SIG-M5 (cell line): ENCODE results near the gene KANSL1.
"Not testable (repeated sequence)": the region's sequence is repeated elsewhere in the genome, so short reads cannot be mapped to it uniquely, and the experiment has no call there.

Source experiments
- DNase-seq: peaks from one replicate; lab custom pipeline; 2025; lab: John Stamatoyannopoulos, UW

Gene KANSL1

GRCh38 chr17:46035112-46035818 is 158.0 kb downstream of the KANSL1 start:
- no peak for DNase-seq

- no peak for DNase-seq
Measured at GRCh38 chr17:46033392-46033791, 159.8 kb downstream of the KANSL1 start.

GRCh38 chr17:46032909-46033308 is 160.3 kb downstream of the KANSL1 start:
- no peak for DNase-seq

- DNase-seq, result no peak
Measured at GRCh38 chr17:46031920-46032319, 161.3 kb downstream of the KANSL1 start.

GRCh38 chr17:46031440-46031839 is 161.8 kb downstream of the KANSL1 start:
- DNase-seq, result no peak

GRCh38 chr17:46030752-46031151 is 162.5 kb downstream of the KANSL1 start:
- no peak for DNase-seq

- no peak for DNase-seq
Measured at GRCh38 chr17:46029627-46030026, 163.6 kb downstream of the KANSL1 start.

GRCh38 chr17:46028981-46029565 is 164.2 kb downstream of the KANSL1 start:
- DNase-seq, result no peak

GRCh38 chr17:46028374-46028773 is 164.9 kb downstream of the KANSL1 start:
- no peak for DNase-seq

GRCh38 chr17:46027976-46028325 is 165.3 kb downstream of the KANSL1 start:
- no peak for DNase-seq

- no peak for DNase-seq
Measured at GRCh38 chr17:46027048-46027975, 165.9 kb downstream of the KANSL1 start.

- DNase-seq, result no peak
Measured at GRCh38 chr17:46026166-46027047, 166.8 kb downstream of the KANSL1 start.

- DNase-seq, result no peak
Measured at GRCh38 chr17:46025510-46026165, 167.6 kb downstream of the KANSL1 start.

- DNase-seq, result no peak
Measured at GRCh38 chr17:46025060-46025459, 168.2 kb downstream of the KANSL1 start.

- no peak for DNase-seq
Measured at GRCh38 chr17:46024590-46024989, 168.6 kb downstream of the KANSL1 start.

- no peak for DNase-seq
Measured at GRCh38 chr17:46023783-46024388, 169.3 kb downstream of the KANSL1 start.

GRCh38 chr17:46023366-46023765 is 169.9 kb downstream of the KANSL1 start:
- DNase-seq, result not testable (repeated sequence)

GRCh38 chr17:46020998-46021397 is 172.2 kb downstream of the KANSL1 start:
- no peak for DNase-seq

GRCh38 chr17:46020023-46020761 is 173.0 kb downstream of the KANSL1 start:
- no peak for DNase-seq

- DNase-seq, result not testable (repeated sequence)
Measured at GRCh38 chr17:46019408-46019925, 173.8 kb downstream of the KANSL1 start.
